GM10847 (cell line): ENCODE measurements around the gene RCN1.

Source experiments
- POLR2A ChIP-seq: IDR thresholded peaks from 2 replicates; pipeline ENCODE4 v1.6.1; 2011; ENCODE audit not compliant: insufficient read length; ENCODE audit errors: extremely low read depth

Gene RCN1

GRCh38 chr11:32098142-32098903 is 7.4 kb downstream of the RCN1 start:
- TF ChIP-seq POLR2A, result no peak

DNA sequence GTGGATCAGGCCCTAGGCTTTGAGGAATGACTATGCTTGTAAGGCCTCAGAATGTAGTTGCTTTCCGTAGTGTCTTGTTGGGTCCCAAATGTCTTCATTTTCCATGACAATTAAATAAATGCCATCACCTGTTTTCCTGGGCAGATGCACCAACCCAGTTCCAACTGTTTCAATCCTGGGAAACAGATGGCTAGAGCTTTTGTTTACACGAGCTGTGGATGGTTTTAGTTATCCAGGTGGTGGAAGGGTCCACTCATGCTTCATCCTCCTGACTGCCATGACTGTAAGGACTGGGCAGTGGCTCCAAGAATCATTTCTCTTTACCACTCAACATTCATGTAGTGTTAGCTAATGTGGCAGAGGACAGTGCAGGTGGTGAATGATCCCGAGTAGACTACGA is 8.6 kb downstream of the RCN1 start:
- TF ChIP-seq POLR2A, result no peak

GRCh38 chr11:32100495-32100894 is 9.6 kb downstream of the RCN1 start:
- TF ChIP-seq POLR2A, result no peak

DNA sequence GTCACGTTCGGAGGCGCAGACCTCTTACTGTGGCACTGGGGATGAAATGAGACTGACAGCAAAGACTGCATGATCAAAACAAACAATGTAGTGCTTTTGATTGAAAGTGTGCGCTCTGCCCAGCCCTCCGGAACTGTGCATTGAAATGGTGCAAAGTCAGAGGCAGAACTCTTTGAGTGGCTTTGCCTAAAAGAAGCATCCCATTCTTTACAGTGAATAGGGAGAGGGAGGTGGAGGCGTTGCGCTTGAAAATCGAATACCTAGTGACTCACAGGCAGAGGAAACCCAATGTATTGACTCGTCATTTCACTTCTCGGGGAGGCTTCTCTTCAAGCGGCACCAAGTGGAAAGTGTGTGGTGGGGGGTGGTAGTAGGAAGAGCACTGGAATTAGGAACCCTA is 10.9 kb downstream of the RCN1 start:
- TF ChIP-seq POLR2A, result no peak

- TF ChIP-seq POLR2A, result no peak
Measured at GRCh38 chr11:32103941-32104340, 13.1 kb downstream of the RCN1 start.

GRCh38 chr11:32105871-32106560 is 15.1 kb downstream of the RCN1 start:
- TF ChIP-seq POLR2A, result no peak

- TF ChIP-seq POLR2A, result no peak
Measured at GRCh38 chr11:32107647-32108046, 16.8 kb downstream of the RCN1 start.

- no peak for TF ChIP-seq POLR2A
Measured at GRCh38 chr11:32108576-32108975, 17.7 kb downstream of the RCN1 start.

GRCh38 chr11:32109138-32109537 is 18.3 kb downstream of the RCN1 start:
- no peak for TF ChIP-seq POLR2A

GRCh38 chr11:32109592-32109991 is 18.7 kb downstream of the RCN1 start:
- TF ChIP-seq POLR2A, result no peak

DNA sequence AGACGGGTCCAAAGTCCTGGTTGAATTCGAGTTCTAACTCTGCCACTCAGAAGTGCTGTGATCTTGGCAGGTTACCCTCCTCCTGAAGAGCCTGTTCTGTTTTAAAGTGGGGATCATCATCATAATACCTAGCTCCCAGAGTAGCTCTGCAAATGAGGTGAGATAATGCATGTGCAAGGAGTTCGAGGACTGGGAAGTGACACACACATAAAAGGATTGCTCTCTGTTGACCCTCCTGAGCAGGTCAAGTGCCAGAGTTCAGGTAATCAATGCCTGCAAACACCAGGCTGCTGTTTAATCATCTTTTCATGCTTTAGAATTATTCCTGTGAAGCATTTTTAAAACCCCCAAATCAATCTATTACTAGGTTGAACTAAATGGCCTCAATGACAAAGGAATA is 19.9 kb downstream of the RCN1 start:
- no peak for TF ChIP-seq POLR2A

- TF ChIP-seq POLR2A, result no peak
Measured at GRCh38 chr11:32113200-32113919, 22.5 kb downstream of the RCN1 start.

DNA sequence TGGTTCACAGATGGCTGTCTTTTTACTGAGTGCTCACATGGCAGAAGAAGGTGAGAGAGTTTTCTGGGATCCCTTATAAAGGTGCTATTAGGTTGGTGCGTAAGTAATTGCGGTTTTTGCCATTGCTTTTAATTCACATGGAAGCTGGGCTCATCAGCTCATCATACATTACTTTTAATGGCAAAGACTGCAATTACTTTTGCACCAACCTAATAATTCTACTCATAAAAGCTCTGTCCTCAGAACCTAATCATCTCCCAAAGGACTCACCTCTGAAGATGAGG is 23.0 kb downstream of the RCN1 start:
- TF ChIP-seq POLR2A, result no peak

GRCh38 chr11:32115446-32115845 is 24.6 kb downstream of the RCN1 start:
- no peak for TF ChIP-seq POLR2A

- no peak for TF ChIP-seq POLR2A
Measured at GRCh38 chr11:32116668-32117067, 25.8 kb downstream of the RCN1 start.

DNA sequence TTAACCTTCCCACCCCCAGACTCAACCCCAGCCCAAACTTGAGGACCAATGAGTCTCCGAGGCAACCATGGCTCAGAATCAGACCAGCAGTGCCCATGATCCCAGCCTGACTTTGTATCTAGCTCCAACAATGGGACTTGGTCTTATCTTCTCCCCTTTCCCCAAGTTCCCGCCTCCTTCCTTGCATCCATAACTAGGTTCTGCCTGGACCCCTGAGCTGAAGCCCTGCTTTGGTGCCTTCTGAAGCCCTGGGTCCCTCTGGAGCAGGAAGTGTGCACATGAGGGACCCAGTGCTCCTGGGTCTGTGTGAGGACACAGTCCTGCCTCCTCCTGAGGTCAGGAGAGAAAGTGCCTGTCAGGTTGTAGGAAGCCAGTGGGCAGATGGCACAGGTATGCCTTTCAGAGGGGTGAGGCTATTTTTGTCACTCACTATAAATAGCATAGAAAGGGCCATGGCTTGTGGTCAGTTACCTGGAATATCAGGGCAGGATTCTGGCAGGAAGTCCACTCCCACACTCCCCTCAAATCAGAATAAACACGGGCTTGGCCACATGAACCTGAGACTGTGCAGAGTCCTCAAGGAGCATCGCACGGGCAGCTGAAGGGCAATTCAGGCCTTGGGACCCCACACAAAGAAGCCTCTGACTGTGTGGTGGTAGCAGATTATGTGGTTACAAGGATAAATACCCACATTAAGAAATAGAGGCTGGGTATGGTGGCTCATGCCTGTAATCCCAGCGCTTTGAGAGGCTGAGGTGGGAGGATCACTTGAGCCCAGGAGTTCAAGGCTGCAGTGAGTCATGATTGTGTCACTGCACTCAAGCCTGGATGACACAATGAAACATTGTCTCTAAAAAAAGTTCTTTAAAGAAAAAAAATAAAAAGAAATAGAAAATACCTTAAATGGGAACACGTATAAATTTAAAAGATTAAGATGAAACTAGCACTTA is 27.4 kb downstream of the RCN1 start:
- no peak for TF ChIP-seq POLR2A

- TF ChIP-seq POLR2A, result no peak
Measured at GRCh38 chr11:32121012-32121411, 30.1 kb downstream of the RCN1 start.
